Activated T-cell treated with anti-CD3 and anti-CD28 coated beads for 48 hours (primary cell): ENCODE results near the gene PCDH17.

Source experiments
- DNase-seq: peaks from one replicate; pipeline ENCODE4 v3.0.0-alpha.2; 2020; ENCODE audit warnings: low read depth

The PCDH17 gene

GRCh38 chr13:57636816-57637215 lies 5.3 kb downstream of the PCDH17 start:
- no peak for DNase-seq

GRCh38 chr13:57637515-57637914 lies 6.0 kb downstream of the PCDH17 start:
- no peak for DNase-seq

- no peak for DNase-seq
Observed at GRCh38 chr13:57638186-57638890, 6.8 kb downstream of the PCDH17 start.

- no peak for DNase-seq
Observed at GRCh38 chr13:57640607-57641006, 9.1 kb downstream of the PCDH17 start.

- no peak for DNase-seq
Observed at GRCh38 chr13:57641051-57641450, 9.5 kb downstream of the PCDH17 start.

- no peak for DNase-seq
Observed at GRCh38 chr13:57644106-57644505, 12.6 kb downstream of the PCDH17 start.

GRCh38 chr13:57653229-57653989 lies 21.9 kb downstream of the PCDH17 start:
- DNase-seq, result no peak

GRCh38 chr13:57665481-57665880 lies 33.9 kb downstream of the PCDH17 start:
- no peak for DNase-seq

- no peak for DNase-seq
Observed at GRCh38 chr13:57666131-57666953, 34.8 kb downstream of the PCDH17 start.

- no peak for DNase-seq
Observed at GRCh38 chr13:57672168-57672567, 40.6 kb downstream of the PCDH17 start.

- DNase-seq, result no peak
Observed at GRCh38 chr13:57673197-57673596, 41.7 kb downstream of the PCDH17 start.

- no peak for DNase-seq
Observed at GRCh38 chr13:57675526-57675925, 44.0 kb downstream of the PCDH17 start.

GRCh38 chr13:57680609-57681008 lies 49.1 kb downstream of the PCDH17 start:
- DNase-seq, result no peak

GRCh38 chr13:57682128-57682716 lies 50.7 kb downstream of the PCDH17 start:
- no peak for DNase-seq

- no peak for DNase-seq
Observed at GRCh38 chr13:57698851-57699250, 67.3 kb downstream of the PCDH17 start.

- DNase-seq, result no peak
Observed at GRCh38 chr13:57704031-57704430, 72.5 kb downstream of the PCDH17 start.

GRCh38 chr13:57716295-57716694 lies 84.8 kb downstream of the PCDH17 start:
- DNase-seq, result no peak

GRCh38 chr13:57724486-57725272 lies 93.1 kb downstream of the PCDH17 start:
- DNase-seq, result no peak

GRCh38 chr13:57725480-57725879 lies 93.9 kb downstream of the PCDH17 start:
- no peak for DNase-seq

- DNase-seq, result no peak
Observed at GRCh38 chr13:57726981-57727380, 95.4 kb downstream of the PCDH17 start.

GRCh38 chr13:57734306-57734705 lies 102.8 kb downstream of the PCDH17 start:
- no peak for DNase-seq

- no peak for DNase-seq
Observed at GRCh38 chr13:57739089-57739488, 107.5 kb downstream of the PCDH17 start.
